GM18499 (cell line): ENCODE results near the gene SUPT4H1.

Experiments used
- ATAC-seq: cut with Tn5 transposase; IDR thresholded peaks from one replicate; pipeline ENCODE4 v1.9.1; 2021; ENCODE audit warnings: moderate number of reproducible peaks; ENCODE audit not compliant: insufficient read depth, unreplicated experiment

Gene SUPT4H1

GRCh38 chr17:58365185-58365979 lies 13.4 kb upstream of the SUPT4H1 start:
- no peak for ATAC-seq

- no peak for ATAC-seq
Observed at GRCh38 chr17:58364270-58364942, 12.4 kb upstream of the SUPT4H1 start.

GRCh38 chr17:58363457-58364185 lies 11.6 kb upstream of the SUPT4H1 start:
- ATAC-seq: no peak

- ATAC-seq: no peak
Observed at GRCh38 chr17:58362368-58363014, 10.5 kb upstream of the SUPT4H1 start.

GRCh38 chr17:58360296-58361063 lies 8.5 kb upstream of the SUPT4H1 start:
- ATAC-seq: no peak

- no peak for ATAC-seq
Observed at GRCh38 chr17:58358408-58359172, 6.6 kb upstream of the SUPT4H1 start.

GRCh38 chr17:58357312-58358297 lies 5.6 kb upstream of the SUPT4H1 start:
- ATAC-seq: no peak

- no peak for ATAC-seq
Observed at GRCh38 chr17:58356231-58356630, 4.2 kb upstream of the SUPT4H1 start.

- no peak for ATAC-seq
Observed at GRCh38 chr17:58354541-58355216, 2.7 kb upstream of the SUPT4H1 start.

GRCh38 chr17:58353389-58353825 lies 1.4 kb upstream of the SUPT4H1 start:
- no peak for ATAC-seq

- peak; percentile 13 for ATAC-seq
Observed at GRCh38 chr17:58352596-58353388, 791 bp upstream of the SUPT4H1 start.

- ATAC-seq: no peak
Observed at GRCh38 chr17:58351182-58351581, 819 bp downstream of the SUPT4H1 start.

- no peak for ATAC-seq
Observed at GRCh38 chr17:58348038-58348437, 4.0 kb downstream of the SUPT4H1 start.

GRCh38 chr17:58345500-58345899 lies 6.5 kb downstream of the SUPT4H1 start:
- no peak for ATAC-seq

GRCh38 chr17:58344791-58345157 lies 7.2 kb downstream of the SUPT4H1 start:
- peak; percentile 31 for ATAC-seq

GRCh38 chr17:58344047-58344790 lies 7.8 kb downstream of the SUPT4H1 start:
- peak; percentile 62 for ATAC-seq
